Measurements from ENCODE around the gene DTNBP1.

Gene DTNBP1

DNA sequence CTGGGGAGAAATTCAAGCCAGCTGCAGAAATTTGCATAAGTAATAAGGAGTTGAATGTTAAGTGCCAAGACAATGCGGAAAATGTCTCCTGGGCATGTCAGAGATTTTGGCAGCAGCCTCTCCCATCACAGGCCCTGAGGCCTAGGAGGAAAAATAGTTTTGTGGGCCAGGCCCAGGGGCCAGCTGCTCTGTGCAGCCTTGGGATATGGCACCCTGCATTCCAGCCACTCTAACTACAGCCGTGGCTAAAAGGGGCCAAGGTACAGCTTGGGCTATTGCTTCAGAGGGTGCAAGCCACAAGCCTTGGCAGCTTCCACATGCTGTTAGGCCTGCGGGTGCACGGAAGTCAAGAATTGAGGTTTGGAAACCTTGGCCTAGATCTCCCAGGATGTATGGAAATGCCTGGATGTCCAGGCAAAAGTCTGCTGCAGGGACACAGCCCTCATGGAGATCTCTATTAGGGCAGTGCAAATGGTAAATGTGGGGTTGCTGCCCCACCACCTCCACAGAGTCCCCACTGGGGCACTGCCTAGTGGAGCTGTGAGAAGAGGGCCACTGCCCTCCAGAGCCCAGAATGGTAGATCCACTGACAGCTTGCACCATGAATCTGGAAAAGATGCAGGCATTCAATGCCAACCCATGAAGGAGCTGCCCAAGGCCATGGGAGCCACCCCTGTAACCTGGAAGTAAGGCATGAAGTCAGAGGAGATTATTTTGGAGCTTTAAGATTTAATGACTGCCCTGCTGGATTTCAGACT, 126.5 kb downstream of the DTNBP1 start:
- Histone ChIP-seq H3K36me3 (ENCODE audit: control insufficient read depth, insufficient read depth, low read length) (no peaks in the 10 kb centered on the region), H3K18ac (ENCODE audit: low read length) (no peak overlapping the region), H3K4ac (ENCODE audit: low read depth, low read length) (no peak overlapping the region), H4K8ac (ENCODE audit: low read depth, low read length) (no peak overlapping the region), H3K79me1 (ENCODE audit: low read length) (no peaks in the 10 kb centered on the region), H3K4me1 (ENCODE audit: control insufficient read depth, low read depth, low read length) (no peaks in the 10 kb centered on the region), H3K9ac (ENCODE audit: low read length) (no peak overlapping the region), H3K4me3 (ENCODE audit: low read length) (no peak overlapping the region), H3K27ac (ENCODE audit: low read depth, low read length) (no peak overlapping the region), H3K4me2 (ENCODE audit: low read length) (no peak overlapping the region), H3K56ac (ENCODE audit: low read length) (no peak overlapping the region), H3K23ac (ENCODE audit: low read length) (no peak overlapping the region), H3K79me2 (ENCODE audit: control insufficient read depth, insufficient read depth, low read length) (no peaks in the 10 kb centered on the region), H2BK5ac (ENCODE audit: low read length) (no peak overlapping the region), H4K5ac (ENCODE audit: low read length) (no peak overlapping the region), H2BK120ac (ENCODE audit: low read depth, low read length) (no peak overlapping the region), H2AK5ac (ENCODE audit: low read length) (no peak overlapping the region), H3K27me3 (ENCODE audit: insufficient read depth, low read length, poor library complexity) (no peaks in the 10 kb centered on the region), H2BK15ac (replicated peaks; ENCODE audit: low read depth) (no peak overlapping the region)
- DNase-seq: no peak
- WGBS (ENCODE audit: extremely low coverage, insufficient coverage, low lambda C conversion rate): no CpG with 5 or more reads among the region's 4 CpGs

DNA sequence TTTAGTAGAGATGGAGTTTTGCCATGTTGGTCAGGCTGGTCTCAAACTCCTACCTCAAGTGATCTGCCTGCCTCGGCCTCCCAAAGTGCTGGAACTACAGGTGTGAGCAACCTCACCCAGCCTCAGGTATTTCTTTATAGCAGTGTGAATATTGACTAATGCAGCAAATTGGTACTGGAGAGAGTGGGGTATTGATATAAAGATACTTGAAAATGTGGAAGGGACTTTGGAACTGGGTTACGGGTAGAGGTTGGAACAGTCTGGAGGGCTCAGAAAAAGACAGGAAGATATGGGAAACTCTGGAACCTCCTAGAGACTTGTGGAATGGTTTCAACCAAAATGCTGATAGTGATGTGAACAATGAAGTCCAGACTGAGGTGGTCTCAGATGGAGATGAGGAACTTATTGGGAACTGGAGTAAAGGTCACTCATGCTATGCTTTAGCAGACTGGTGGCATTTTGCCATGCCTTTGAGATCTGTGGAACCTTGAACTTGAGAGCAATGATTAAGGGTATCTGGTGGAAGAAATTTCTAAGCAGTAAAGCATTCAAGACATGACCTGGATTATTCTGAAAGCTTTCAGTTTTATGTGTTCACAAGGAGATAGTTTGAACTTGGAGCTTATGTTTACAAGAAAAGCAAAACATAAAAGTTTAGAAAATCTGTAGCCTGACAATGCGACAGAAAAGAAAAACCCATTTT, 127.2 kb downstream of the DTNBP1 start:
- no CpG with 5 or more reads among the region's 3 CpGs for WGBS (ENCODE audit: extremely low coverage, insufficient coverage, low lambda C conversion rate)
- no peak overlapping the region for H3K4me2 ChIP-seq (ENCODE audit: low read length)

DNA sequence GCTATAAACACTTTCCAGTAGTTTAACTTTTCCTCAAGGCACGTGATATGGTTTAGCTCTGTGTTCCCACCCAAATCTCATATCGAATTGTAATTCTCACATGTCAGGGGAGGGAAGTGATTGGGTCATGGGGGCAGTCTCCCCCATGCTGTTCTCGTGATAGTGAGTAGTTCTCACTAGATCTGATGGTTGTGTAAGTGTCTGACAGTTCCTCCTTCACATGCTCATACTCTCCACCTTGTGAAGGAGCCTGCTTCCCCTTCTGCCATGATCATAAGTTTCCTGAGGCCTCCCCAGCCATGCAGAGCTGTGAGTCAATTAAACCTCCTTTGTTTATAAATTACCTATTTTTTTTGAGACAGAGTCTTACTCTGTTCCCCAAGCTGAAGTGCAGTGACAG, 127.9 kb downstream of the DTNBP1 start:
- Histone ChIP-seq H3K23ac (ENCODE audit: low read length) (no peak overlapping the region), H3K18ac (ENCODE audit: low read length) (no peak overlapping the region), H3K56ac (ENCODE audit: low read length) (no peak overlapping the region), H2AK5ac (ENCODE audit: low read length) (no peak overlapping the region), H3K27ac (ENCODE audit: low read depth, low read length) (no peak overlapping the region), H3K9ac (ENCODE audit: low read length) (no peak overlapping the region), H3K79me1 (ENCODE audit: low read length) (no peaks in the 10 kb centered on the region), H3K4ac (ENCODE audit: low read depth, low read length) (no peak overlapping the region), H3K79me2 (ENCODE audit: control insufficient read depth, insufficient read depth, low read length) (no peaks in the 10 kb centered on the region), H4K8ac (ENCODE audit: low read depth, low read length) (no peak overlapping the region), H3K36me3 (ENCODE audit: control insufficient read depth, insufficient read depth, low read length) (no peaks in the 10 kb centered on the region), H3K27me3 (ENCODE audit: insufficient read depth, low read length, poor library complexity) (no peaks in the 10 kb centered on the region), H4K5ac (ENCODE audit: low read length) (no peak overlapping the region), H2BK15ac (replicated peaks; ENCODE audit: low read depth) (no peak overlapping the region), H2BK5ac (ENCODE audit: low read length) (no peak overlapping the region), H3K4me3 (ENCODE audit: low read length) (no peak overlapping the region), H3K4me2 (ENCODE audit: low read length) (no peak overlapping the region), H3K4me1 (ENCODE audit: control insufficient read depth, low read depth, low read length) (no peaks in the 10 kb centered on the region), H2BK120ac (ENCODE audit: low read depth, low read length) (no peak overlapping the region)
- peak; percentile 22 for DNase-seq
- WGBS (ENCODE audit: extremely low coverage, insufficient coverage, low lambda C conversion rate): no CpG with 5 or more reads among the region's 3 CpGs

More for the DNA sequence above, 127.2 kb downstream of the DTNBP1 start:
- H3K4me1 ChIP-seq (ENCODE audit: control insufficient read depth, low read depth, low read length): no peaks in the 10 kb centered on the region
- no peaks in the 10 kb centered on the region for H3K79me2 ChIP-seq (ENCODE audit: control insufficient read depth, insufficient read depth, low read length)
- no peak overlapping the region for H3K18ac ChIP-seq (ENCODE audit: low read length)
- H3K79me1 ChIP-seq (ENCODE audit: low read length): no peaks in the 10 kb centered on the region
- H3K4ac ChIP-seq (ENCODE audit: low read depth, low read length): no peak overlapping the region
- no peak overlapping the region for H2AK5ac ChIP-seq (ENCODE audit: low read length)
- H2BK5ac ChIP-seq (ENCODE audit: low read length): no peak overlapping the region
- H3K4me3 ChIP-seq (ENCODE audit: low read length): no peak overlapping the region
- H3K23ac ChIP-seq (ENCODE audit: low read length): no peak overlapping the region
- H2BK15ac ChIP-seq (replicated peaks; ENCODE audit: low read depth): no peak overlapping the region
- no peak overlapping the region for H4K5ac ChIP-seq (ENCODE audit: low read length)
- H3K27me3 ChIP-seq (ENCODE audit: insufficient read depth, low read length, poor library complexity): no peaks in the 10 kb centered on the region
- DNase-seq: no peak
- H3K27ac ChIP-seq (ENCODE audit: low read depth, low read length): no peak overlapping the region
- no peaks in the 10 kb centered on the region for H3K36me3 ChIP-seq (ENCODE audit: control insufficient read depth, insufficient read depth, low read length)
- no peak overlapping the region for H4K8ac ChIP-seq (ENCODE audit: low read depth, low read length)
- H2BK120ac ChIP-seq (ENCODE audit: low read depth, low read length): no peak overlapping the region
- no peak overlapping the region for H3K9ac ChIP-seq (ENCODE audit: low read length)
- no peak overlapping the region for H3K56ac ChIP-seq (ENCODE audit: low read length)

DNA sequence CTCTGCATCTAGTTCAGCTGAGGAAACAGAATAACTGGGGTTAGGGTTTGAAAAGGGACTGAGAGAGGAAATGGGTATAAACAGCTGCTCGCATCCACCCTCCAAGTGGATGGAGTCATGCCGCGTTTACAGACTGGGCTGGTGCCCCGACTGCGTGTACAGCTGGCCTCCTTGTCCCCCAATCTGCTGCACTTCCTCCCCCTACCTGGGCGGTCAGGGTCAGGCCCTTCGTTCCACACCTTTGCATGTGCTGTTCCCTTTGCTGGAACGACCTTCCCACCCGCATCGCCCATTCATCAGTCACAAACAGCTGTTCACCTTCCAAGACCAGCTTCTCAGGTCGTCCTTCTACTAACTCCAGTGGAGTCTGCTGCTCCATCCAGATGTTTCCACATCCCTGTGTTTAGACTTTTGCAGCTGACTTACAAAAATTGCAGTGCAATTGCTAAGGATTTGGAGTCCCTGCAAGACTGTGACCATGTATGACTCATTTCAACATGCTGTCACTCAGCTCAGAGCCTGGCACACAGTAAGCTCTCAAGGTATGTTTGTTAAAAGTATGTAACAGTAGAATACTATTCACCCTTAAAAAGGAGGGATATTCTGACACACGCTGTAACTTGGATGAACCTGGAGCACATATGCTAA, 129.3 kb downstream of the DTNBP1 start:
- no peaks in the 10 kb centered on the region for H3K27me3 ChIP-seq (ENCODE audit: insufficient read depth, low read length, poor library complexity)
- H3K56ac ChIP-seq (ENCODE audit: low read length): no peak overlapping the region
- H2BK5ac ChIP-seq (ENCODE audit: low read length): no peak overlapping the region
- no peak overlapping the region for H4K5ac ChIP-seq (ENCODE audit: low read length)
- no peak overlapping the region for H3K4me3 ChIP-seq (ENCODE audit: low read length)
- H3K79me1 ChIP-seq (ENCODE audit: low read length): no peaks in the 10 kb centered on the region
- H3K23ac ChIP-seq (ENCODE audit: low read length): no peak overlapping the region
- no peak for DNase-seq
- H3K79me2 ChIP-seq (ENCODE audit: control insufficient read depth, insufficient read depth, low read length): no peaks in the 10 kb centered on the region
- H3K27ac ChIP-seq (ENCODE audit: low read depth, low read length): no peak overlapping the region
- H3K4ac ChIP-seq (ENCODE audit: low read depth, low read length): no peak overlapping the region
- H2AK5ac ChIP-seq (ENCODE audit: low read length): no peak overlapping the region
- H3K9ac ChIP-seq (ENCODE audit: low read length): no peak overlapping the region
- no CpG with 5 or more reads among the region's 12 CpGs for WGBS (ENCODE audit: extremely low coverage, insufficient coverage, low lambda C conversion rate)
- no peak overlapping the region for H2BK15ac ChIP-seq (replicated peaks; ENCODE audit: low read depth)
- no peak overlapping the region for H3K18ac ChIP-seq (ENCODE audit: low read length)
- no peaks in the 10 kb centered on the region for H3K4me1 ChIP-seq (ENCODE audit: control insufficient read depth, low read depth, low read length)
- H3K36me3 ChIP-seq (ENCODE audit: control insufficient read depth, insufficient read depth, low read length): no peaks in the 10 kb centered on the region
- no peak overlapping the region for H2BK120ac ChIP-seq (ENCODE audit: low read depth, low read length)
- H4K8ac ChIP-seq (ENCODE audit: low read depth, low read length): no peak overlapping the region
- no peak overlapping the region for H3K4me2 ChIP-seq (ENCODE audit: low read length)

DNA sequence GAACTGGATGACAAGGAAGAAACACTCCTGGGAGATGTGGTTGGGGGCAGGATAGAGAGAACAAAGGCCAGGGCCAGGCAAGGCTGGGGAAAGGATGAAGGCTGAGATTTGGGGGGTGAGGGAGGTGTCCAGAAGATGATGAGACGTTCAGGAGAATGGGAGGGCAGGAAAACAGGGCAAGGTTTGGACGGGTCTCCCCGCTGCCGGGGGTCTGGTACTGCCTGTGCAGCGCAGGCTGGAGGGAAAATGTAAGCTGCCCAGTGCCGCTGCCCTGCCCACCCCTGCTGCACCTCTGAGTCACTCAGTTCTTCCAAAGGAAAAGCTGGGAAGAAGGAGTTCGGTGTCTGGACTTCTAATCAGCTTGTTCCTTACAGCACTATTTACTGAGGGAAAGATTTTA, 130.9 kb downstream of the DTNBP1 start:
- no peaks in the 10 kb centered on the region for H3K36me3 ChIP-seq (ENCODE audit: control insufficient read depth, insufficient read depth, low read length)
- H3K27me3 ChIP-seq (ENCODE audit: insufficient read depth, low read length, poor library complexity): no peaks in the 10 kb centered on the region
- no peak overlapping the region for H3K4me3 ChIP-seq (ENCODE audit: low read length)
- no peaks in the 10 kb centered on the region for H3K79me1 ChIP-seq (ENCODE audit: low read length)
- H4K5ac ChIP-seq (ENCODE audit: low read length): no peak overlapping the region
- no peak overlapping the region for H3K9ac ChIP-seq (ENCODE audit: low read length)
- H3K79me2 ChIP-seq (ENCODE audit: control insufficient read depth, insufficient read depth, low read length): no peaks in the 10 kb centered on the region
- no peak overlapping the region for H2BK5ac ChIP-seq (ENCODE audit: low read length)
- no peak overlapping the region for H3K56ac ChIP-seq (ENCODE audit: low read length)
- H3K23ac ChIP-seq (ENCODE audit: low read length): no peak overlapping the region
- no peak overlapping the region for H3K4me2 ChIP-seq (ENCODE audit: low read length)
- no peak overlapping the region for H3K27ac ChIP-seq (ENCODE audit: low read depth, low read length)
- no peak overlapping the region for H4K8ac ChIP-seq (ENCODE audit: low read depth, low read length)
- H3K18ac ChIP-seq (ENCODE audit: low read length): no peak overlapping the region
- no peak overlapping the region for H2BK15ac ChIP-seq (replicated peaks; ENCODE audit: low read depth)
- no peak overlapping the region for H2BK120ac ChIP-seq (ENCODE audit: low read depth, low read length)
- no peak overlapping the region for H2AK5ac ChIP-seq (ENCODE audit: low read length)
- DNase-seq: no peak
- H3K4ac ChIP-seq (ENCODE audit: low read depth, low read length): no peak overlapping the region
- no CpG with 5 or more reads among the region's 7 CpGs for WGBS (ENCODE audit: extremely low coverage, insufficient coverage, low lambda C conversion rate)
- no peaks in the 10 kb centered on the region for H3K4me1 ChIP-seq (ENCODE audit: control insufficient read depth, low read depth, low read length)

All from mesendoderm (in vitro differentiated cells).